ENCODE data around the gene ACYP1. TPM values are rescaled to one million over a fixed set of nuclear protein-coding genes. Genes with fewer than 3 reads are reported as not detected.

ACYP1 gene
- 10 to 100 TPM; 16.0 to 17.3 (median 16.8) TPM for total RNA-seq

DNA sequence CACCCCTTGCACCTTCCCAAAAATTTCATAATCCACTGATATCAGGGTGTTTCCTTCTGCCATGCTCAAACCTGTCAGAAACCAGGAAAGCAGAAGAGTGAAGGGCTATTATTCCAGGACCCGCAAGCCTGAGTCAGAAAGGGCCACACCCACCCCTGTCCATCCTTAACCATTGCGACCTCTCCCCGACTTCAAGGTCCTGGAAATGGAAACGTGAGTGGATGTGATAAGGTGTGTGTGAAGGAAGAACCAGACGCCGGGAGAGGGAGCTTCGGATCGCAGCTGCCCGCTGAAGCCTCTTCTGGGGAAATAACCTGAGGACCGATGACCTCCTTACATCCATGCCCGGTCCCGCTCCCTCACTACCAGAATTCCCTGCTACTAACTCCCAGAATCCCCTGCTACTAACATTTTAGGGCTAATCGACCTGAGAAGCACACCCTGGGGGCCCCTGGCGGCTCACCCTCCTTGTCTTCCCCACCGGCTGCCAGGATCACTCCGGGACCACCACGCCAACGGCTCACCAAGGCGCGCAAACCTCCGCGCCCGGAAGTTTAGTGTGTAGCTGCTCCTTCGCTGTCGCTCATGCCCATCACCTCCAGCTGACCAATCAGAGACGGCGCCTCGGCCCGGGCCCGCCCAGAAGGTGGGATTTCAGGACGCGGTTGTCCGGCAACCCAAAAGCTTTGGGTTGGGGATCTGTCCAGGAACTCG is at the start of gene ACYP1:
ACYP1 (minus strand) TSS at position 534 of the 714 bp plus-strand sequence; CDS start at position 63, 471 bp downstream.
- DNase-seq (peak; percentile 87), ATAC-seq (peak; percentile 100)
- Mint-ChIP-seq H3K4me3 (peak within 1 kb of the TSS; percentile 100), H3K4me1 (ENCODE audit: low read depth) (peaks cover 22% of the 10 kb centered on the region), H3K9me3 (no peaks in the 10 kb centered on the region), H3K27me3 (ENCODE audit: low read depth) (no peaks in the 10 kb centered on the region), H3K36me3 (ENCODE audit: insufficient read depth) (peaks cover 7% of the 10 kb centered on the region)

DNA sequence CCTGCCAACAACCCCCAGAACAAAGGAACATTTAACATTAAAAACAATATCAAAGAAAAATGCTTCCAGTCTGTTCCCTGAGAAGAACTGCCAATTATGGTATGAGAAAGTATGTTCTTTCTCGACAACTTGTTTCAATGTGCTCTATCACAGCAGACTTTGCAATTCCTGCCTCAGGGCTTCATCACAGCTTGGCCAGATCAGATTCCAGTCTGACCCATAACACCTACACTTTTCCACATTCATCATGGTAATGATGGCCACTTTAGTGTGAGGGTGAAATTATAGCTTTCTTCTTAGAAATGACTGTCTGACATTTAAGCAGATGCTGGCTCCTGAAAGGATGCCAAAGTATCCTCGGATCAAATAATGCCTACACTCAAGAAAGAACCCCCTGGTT is 46.1 kb upstream of the ACYP1 start:
- no peak for ATAC-seq
- Mint-ChIP-seq H3K9me3 (no peaks in the 10 kb centered on the region), H3K4me3 (no peak overlapping the region), H3K36me3 (ENCODE audit: insufficient read depth) (peaks cover 54% of the 10 kb centered on the region), H3K4me1 (ENCODE audit: low read depth) (peaks cover 10% of the 10 kb centered on the region), H3K27me3 (ENCODE audit: low read depth) (no peaks in the 10 kb centered on the region)
- DNase-seq = no peak

DNA sequence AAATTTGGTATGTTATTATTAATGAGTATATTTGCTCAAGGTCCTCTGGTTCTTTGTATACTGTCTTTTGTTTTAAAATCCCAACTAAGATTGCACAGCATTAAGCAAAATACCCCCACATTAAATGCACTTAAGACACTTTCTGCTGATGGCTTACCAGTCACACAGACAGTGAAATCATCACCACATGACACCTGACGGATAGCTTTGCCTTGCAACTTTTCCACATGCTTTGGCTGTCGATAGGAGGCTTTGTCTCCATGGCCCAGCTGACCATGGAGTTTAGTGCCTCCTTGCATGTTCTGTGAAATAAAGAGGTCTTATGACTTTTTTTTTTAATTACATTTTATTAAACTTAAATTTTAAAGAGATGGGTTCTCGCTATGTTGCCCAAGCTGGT is 43.4 kb upstream of the ACYP1 start:
- ATAC-seq (no peak), DNase-seq (no peak)
- Mint-ChIP-seq H3K9me3 (no peaks in the 10 kb centered on the region), H3K4me1 (ENCODE audit: low read depth) (no peaks in the 10 kb centered on the region), H3K4me3 (no peak overlapping the region), H3K36me3 (ENCODE audit: insufficient read depth) (peaks cover 53% of the 10 kb centered on the region), H3K27me3 (ENCODE audit: low read depth) (no peaks in the 10 kb centered on the region)

DNA sequence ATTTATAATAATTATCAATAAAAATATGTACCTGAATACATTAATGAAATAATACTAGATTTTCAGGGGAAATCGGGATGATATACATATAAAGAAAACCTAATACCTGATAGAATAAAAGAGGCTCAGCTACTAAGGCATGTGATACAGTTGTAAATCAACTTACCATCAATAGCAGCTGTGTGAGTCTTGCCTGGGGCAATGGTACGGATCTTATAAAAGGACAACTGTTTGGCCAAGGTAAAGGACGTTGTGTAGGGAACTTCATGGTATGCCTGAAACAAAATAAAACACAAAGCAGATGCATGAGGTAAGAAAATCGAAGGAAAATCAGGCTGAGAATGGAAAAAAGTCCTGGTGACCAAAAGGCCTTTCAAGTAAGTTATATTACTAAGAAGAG is 37.7 kb upstream of the ACYP1 start:
- Mint-ChIP-seq H3K9me3 (no peaks in the 10 kb centered on the region), H3K4me1 (ENCODE audit: low read depth) (no peaks in the 10 kb centered on the region), H3K36me3 (ENCODE audit: insufficient read depth) (peaks cover 54% of the 10 kb centered on the region), H3K27me3 (ENCODE audit: low read depth) (no peaks in the 10 kb centered on the region), H3K4me3 (no peak overlapping the region)
- no peak for DNase-seq
- ATAC-seq = no peak

DNA sequence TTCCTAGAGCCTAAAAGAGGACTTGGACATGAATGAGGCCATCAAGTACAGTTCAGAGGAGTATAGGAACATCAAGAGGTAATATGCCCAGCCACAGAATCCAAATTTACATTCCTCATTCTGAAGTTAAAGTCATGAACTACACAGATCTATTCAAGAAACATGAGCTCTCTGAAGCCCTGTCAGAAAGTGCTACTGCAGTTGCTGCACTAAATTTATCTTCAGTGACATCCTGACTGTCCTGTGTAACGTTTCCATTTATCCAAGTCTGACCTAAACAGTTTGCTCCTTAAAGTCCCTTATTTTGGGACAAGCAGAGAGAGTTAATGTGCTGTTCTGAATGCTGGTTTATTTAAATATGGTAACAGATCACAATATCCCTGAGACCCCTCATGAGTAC is 34.9 kb upstream of the ACYP1 start:
- no peaks in the 10 kb centered on the region for H3K27me3 Mint-ChIP-seq (ENCODE audit: low read depth)
- peaks cover 52% of the 10 kb centered on the region for H3K36me3 Mint-ChIP-seq (ENCODE audit: insufficient read depth)
- DNase-seq (no peak), ATAC-seq (no peak)
- no peaks in the 10 kb centered on the region for H3K4me1 Mint-ChIP-seq (ENCODE audit: low read depth)
- H3K9me3 Mint-ChIP-seq = no peaks in the 10 kb centered on the region
- no peak overlapping the region for H3K4me3 Mint-ChIP-seq

DNA sequence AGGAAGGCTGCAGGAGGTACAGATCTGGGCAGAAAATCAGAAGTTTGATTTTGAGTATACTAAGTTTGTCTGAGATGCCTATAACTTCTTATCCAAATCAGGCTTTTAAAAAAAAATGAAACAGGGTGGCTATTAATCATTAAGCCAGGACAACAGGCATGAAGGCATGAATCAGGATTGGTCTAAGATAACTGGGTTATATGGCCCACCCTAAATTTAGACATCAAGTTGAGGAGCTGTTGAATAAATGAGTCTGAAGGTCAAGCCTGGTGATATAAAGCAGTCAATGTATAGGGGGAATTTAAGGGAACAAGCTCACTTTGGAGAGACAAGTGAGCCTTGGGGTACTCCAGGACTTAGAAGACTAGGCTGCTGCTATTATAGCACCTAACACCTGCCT is 34.4 kb upstream of the ACYP1 start:
- ATAC-seq (no peak), DNase-seq (no peak)
- Mint-ChIP-seq H3K27me3 (ENCODE audit: low read depth) (no peaks in the 10 kb centered on the region), H3K4me1 (ENCODE audit: low read depth) (no peaks in the 10 kb centered on the region), H3K36me3 (ENCODE audit: insufficient read depth) (peaks cover 51% of the 10 kb centered on the region), H3K4me3 (no peak overlapping the region), H3K9me3 (no peaks in the 10 kb centered on the region)

DNA sequence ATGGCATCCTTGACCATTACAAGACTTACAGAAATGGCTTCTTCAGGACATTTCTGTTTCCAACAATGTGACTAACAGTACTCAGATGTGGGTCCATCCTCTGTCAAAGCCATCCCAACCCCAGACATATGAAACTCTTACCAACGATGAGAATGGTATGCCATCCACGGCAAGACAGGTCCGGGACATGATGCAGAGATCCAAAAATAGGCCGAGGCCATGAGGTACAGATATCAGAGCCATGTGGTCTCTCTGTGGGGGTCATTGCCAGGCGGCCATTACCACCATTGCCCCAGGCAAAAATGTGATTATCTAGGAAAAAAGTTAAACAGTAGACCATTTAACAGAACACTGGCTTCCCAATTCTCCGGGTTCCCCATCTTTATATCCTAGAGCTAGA is 33.1 kb upstream of the ACYP1 start:
- no peak overlapping the region for H3K4me3 Mint-ChIP-seq

DNA sequence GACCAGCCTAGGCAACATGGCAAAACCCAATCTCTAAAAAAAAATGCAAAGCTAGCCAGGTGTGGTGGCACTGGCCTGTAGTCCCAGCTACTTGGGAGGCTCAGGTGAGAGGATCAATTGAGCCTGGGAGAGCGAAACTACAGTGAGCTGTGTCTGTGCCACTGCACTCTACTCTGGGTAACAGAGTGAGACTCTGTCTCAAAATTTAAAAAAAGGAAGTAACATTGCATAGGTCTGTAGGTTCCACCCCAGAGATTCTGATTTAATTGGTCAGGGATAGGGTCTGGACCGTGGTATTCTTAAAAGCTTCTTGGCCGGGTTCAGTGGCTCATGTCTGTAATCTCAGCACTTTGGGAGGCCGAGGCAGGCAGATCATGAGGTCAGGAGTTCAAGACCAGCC is 31.9 kb upstream of the ACYP1 start:
- DNase-seq (no peak), ATAC-seq (no peak)
- Mint-ChIP-seq H3K27me3 (ENCODE audit: low read depth) (no peaks in the 10 kb centered on the region), H3K36me3 (ENCODE audit: insufficient read depth) (peaks cover 52% of the 10 kb centered on the region), H3K4me3 (no peak overlapping the region), H3K4me1 (ENCODE audit: low read depth) (no peaks in the 10 kb centered on the region), H3K9me3 (no peaks in the 10 kb centered on the region)

More for the DNA sequence above, 33.1 kb upstream of the ACYP1 start:
- ATAC-seq (no peak), DNase-seq (no peak)
- Mint-ChIP-seq H3K36me3 (ENCODE audit: insufficient read depth) (peaks cover 51% of the 10 kb centered on the region), H3K9me3 (no peaks in the 10 kb centered on the region), H3K27me3 (ENCODE audit: low read depth) (no peaks in the 10 kb centered on the region), H3K4me1 (ENCODE audit: low read depth) (no peaks in the 10 kb centered on the region)

DNA sequence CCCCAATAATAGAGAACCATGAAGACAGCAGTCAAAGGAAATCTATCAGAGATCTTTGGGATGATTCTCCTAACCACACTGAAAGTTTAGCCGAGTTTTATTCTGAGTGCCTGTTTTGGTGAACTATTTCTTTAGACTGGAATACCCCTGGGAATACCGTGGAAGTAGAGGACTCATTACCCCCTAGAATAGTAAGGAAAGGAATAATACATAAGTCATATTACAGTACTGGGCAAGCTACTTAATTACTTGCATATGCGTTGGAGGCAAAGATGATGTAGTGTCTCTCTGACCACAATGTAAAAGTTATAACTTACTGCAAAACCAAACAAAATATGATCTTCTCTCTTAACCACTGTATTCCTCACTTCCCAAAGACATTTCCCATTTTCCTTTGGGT is 31.1 kb upstream of the ACYP1 start:
- no peak for DNase-seq
- Mint-ChIP-seq H3K27me3 (ENCODE audit: low read depth) (no peaks in the 10 kb centered on the region), H3K4me3 (no peak overlapping the region), H3K4me1 (ENCODE audit: low read depth) (no peaks in the 10 kb centered on the region), H3K9me3 (no peaks in the 10 kb centered on the region), H3K36me3 (ENCODE audit: insufficient read depth) (peaks cover 51% of the 10 kb centered on the region)
- no peak for ATAC-seq

DNA sequence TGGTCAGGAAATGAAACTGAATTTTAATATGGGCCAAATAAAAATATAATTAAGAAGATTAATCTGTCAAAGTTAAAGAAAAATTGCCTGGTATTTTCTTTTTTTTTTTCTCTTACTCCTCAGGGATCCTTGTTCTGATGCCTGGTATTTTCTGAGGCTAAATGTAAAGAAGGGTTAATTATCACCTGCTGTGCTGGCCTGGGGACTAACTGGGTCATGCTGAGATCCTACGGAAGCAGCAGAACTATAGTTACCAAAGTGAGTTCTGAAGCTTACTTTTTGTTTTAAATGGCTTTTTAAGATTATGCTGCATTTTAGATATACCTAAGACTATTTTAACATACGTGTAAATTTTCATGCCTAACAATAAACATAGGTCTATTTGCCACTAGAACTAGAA is 28.9 kb upstream of the ACYP1 start:
- Mint-ChIP-seq H3K9me3 (no peaks in the 10 kb centered on the region), H3K36me3 (ENCODE audit: insufficient read depth) (peaks cover 33% of the 10 kb centered on the region), H3K4me3 (no peak overlapping the region), H3K27me3 (ENCODE audit: low read depth) (no peaks in the 10 kb centered on the region), H3K4me1 (ENCODE audit: low read depth) (no peaks in the 10 kb centered on the region)
- ATAC-seq (no peak), DNase-seq (no peak)

DNA sequence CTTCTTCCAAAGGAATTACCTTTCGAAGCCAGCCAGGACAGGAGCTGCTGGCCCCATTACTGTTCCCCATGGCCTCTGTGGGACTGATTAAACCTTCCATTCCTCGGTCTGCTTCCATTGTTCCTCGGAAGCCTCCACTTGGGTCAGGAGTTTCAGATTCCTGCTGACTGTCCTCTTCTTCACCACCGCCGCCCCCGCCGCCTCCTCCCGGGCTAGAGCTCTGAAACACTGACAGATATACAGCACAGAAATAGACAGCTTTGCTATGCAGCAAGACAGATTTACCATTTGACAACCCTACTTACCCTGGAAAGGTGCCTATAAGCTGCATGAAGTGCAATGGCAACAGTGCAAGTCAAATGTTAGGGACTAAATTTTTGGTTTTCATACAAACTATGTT is 27.4 kb upstream of the ACYP1 start:
- no peaks in the 10 kb centered on the region for H3K4me1 Mint-ChIP-seq (ENCODE audit: low read depth)
- H3K4me3 Mint-ChIP-seq = no peak overlapping the region
- DNase-seq (no peak), ATAC-seq (no peak)
- H3K36me3 Mint-ChIP-seq (ENCODE audit: insufficient read depth) = peaks cover 31% of the 10 kb centered on the region
- H3K9me3 Mint-ChIP-seq = no peaks in the 10 kb centered on the region
- H3K27me3 Mint-ChIP-seq (ENCODE audit: low read depth) = no peaks in the 10 kb centered on the region

DNA sequence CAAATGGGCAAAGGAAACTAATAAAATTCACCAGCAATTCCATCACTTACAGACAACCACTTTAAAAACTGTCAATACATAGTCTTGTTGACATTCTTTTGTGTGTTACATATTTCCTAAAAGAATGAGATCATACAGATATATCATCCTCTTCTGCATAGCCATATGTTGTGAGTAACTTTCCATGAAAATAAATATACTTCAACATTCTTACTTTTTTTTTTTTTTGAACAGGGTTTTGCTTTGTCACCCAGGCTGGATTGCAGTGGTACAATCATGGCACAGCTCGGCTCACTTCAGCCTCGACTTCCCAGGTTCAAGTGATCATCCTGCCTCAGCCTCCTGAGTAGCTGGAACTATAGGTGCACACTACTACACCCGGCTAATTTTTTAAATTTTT is 26.5 kb upstream of the ACYP1 start:
- Mint-ChIP-seq H3K9me3 (no peaks in the 10 kb centered on the region), H3K4me1 (ENCODE audit: low read depth) (no peaks in the 10 kb centered on the region), H3K4me3 (no peak overlapping the region), H3K36me3 (ENCODE audit: insufficient read depth) (peaks cover 36% of the 10 kb centered on the region), H3K27me3 (ENCODE audit: low read depth) (no peaks in the 10 kb centered on the region)
- DNase-seq (no peak), ATAC-seq (no peak)

DNA sequence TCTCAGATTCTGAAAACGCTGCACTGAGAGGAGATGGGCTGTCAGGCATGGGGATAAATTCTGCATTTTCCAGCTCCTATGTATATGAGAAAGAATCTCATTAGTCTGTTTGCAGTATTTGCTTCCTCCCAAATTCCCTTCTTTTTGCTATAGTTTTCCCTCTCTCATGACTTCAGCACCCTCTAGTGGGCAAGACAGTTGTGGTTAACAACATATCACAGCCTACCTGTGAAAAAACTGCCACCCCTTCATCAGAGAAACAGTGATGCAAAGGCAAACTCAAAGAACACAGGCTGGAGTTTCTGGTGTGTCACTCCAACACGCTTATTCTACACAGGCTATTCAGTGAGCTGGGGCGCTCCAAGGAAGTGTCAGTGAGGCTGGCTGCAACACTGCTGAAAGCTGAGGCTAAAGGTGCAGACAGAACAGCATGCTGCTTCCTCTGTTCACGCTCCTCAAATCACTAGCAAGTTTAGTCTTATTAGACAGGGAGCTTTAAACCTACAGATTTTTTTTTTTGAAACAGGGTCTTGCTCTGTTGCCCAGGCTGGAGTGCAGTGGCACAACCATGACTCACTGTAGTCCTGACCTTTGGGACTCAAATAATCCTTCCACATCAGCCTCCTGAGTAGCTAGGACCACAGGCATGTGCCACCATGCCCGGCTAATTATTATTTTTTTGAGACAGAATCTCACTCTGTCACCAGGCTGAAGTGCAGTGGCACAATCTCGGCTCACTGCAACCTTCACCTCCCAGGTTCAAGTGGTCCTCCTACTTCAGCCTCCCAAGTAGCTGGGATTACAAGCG is 24.9 kb upstream of the ACYP1 start:
- H3K9me3 Mint-ChIP-seq = no peaks in the 10 kb centered on the region
- no peak overlapping the region for H3K4me3 Mint-ChIP-seq
- no peaks in the 10 kb centered on the region for H3K4me1 Mint-ChIP-seq (ENCODE audit: low read depth)
- DNase-seq = peak; percentile 27
- ATAC-seq = peak; percentile 58 to 62
- peaks cover 34% of the 10 kb centered on the region for H3K36me3 Mint-ChIP-seq (ENCODE audit: insufficient read depth)
- no peaks in the 10 kb centered on the region for H3K27me3 Mint-ChIP-seq (ENCODE audit: low read depth)

DNA sequence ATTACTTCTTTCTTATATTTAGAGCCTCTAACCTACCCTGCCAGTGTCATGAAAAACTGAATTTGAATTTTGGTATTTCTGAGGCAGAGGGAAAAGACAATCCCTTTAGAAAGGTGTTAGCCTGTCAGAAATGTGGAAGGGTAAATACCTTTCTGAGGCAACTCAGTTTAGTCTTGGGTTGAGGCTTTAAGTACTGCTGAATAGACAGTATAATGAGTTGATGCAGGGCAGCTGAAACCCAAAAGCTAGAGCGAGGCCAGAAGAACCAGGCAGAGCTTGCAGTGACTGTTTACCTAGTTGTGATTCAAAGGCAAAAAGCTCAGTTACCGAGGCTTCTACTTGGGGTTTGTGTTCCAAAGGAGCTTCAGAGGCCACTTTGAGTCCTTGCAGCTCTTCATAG is 24.3 kb upstream of the ACYP1 start:
- no peak overlapping the region for H3K4me3 Mint-ChIP-seq
- peaks cover 34% of the 10 kb centered on the region for H3K36me3 Mint-ChIP-seq (ENCODE audit: insufficient read depth)
- H3K27me3 Mint-ChIP-seq (ENCODE audit: low read depth) = no peaks in the 10 kb centered on the region
- no peaks in the 10 kb centered on the region for H3K4me1 Mint-ChIP-seq (ENCODE audit: low read depth)
- no peaks in the 10 kb centered on the region for H3K9me3 Mint-ChIP-seq
- DNase-seq (no peak), ATAC-seq (no peak)

DNA sequence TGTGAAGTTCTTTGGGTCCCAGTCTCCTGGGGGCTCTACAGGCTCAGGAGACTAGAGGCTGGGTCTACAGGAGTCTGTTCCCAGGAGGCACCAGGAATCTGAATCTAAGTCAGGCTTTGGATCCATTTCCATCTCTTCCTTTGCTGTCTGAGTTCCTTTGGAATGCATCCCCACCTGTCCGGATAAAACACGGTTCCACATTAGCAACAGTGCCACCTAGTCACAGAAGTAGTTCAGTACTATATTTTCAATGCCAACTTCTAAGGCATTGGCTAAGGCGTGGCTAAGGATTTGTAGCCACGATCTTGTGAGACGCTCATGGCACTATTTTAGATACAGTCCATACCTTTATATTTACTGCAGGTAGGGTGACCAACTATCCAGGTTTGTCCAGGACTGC is 20.7 kb upstream of the ACYP1 start:
- Mint-ChIP-seq H3K36me3 (ENCODE audit: insufficient read depth) (peaks cover 32% of the 10 kb centered on the region), H3K4me1 (ENCODE audit: low read depth) (no peaks in the 10 kb centered on the region), H3K4me3 (no peak overlapping the region), H3K9me3 (no peaks in the 10 kb centered on the region), H3K27me3 (ENCODE audit: low read depth) (no peaks in the 10 kb centered on the region)
- ATAC-seq = no peak
- DNase-seq = no peak

Data from activated T-cell treated with anti-CD3 and anti-CD28 coated beads, Interleukin-2, amount 50 U/mL, for 4 hours (primary cell).